GM21737 (cell line): ENCODE data around the gene MAP3K5.
"Not testable (repeated sequence)": the region's sequence is repeated elsewhere in the genome, so short reads cannot be mapped to it uniquely, and the experiment has no call there.

Experiments
- ATAC-seq: cut with Tn5 transposase; IDR thresholded peaks from one replicate; pipeline ENCODE4 v1.9.1; 2021; ENCODE audit warnings: mild to moderate bottlenecking, moderate library complexity; ENCODE audit not compliant: unreplicated experiment

Gene MAP3K5

DNA sequence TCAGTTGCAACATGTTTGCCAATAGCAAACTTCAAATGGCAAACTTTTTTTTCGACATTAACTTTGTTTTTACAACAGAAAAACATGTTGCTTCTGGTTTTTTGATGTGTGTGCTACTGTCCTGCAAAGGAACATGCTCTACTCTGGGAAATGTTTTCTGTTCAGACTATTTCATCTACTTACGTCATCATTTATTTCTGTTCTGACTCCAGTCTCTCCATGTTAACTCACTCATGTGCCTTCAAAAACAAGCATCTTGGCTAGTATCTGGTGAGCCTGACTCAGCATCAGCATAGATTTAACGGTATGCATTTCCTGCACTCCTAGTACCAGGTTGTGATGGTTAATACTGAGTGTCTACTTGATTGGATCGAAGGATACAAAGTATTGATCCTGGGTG lies 206.0 kb downstream of the MAP3K5 start:
- no peak for ATAC-seq

DNA sequence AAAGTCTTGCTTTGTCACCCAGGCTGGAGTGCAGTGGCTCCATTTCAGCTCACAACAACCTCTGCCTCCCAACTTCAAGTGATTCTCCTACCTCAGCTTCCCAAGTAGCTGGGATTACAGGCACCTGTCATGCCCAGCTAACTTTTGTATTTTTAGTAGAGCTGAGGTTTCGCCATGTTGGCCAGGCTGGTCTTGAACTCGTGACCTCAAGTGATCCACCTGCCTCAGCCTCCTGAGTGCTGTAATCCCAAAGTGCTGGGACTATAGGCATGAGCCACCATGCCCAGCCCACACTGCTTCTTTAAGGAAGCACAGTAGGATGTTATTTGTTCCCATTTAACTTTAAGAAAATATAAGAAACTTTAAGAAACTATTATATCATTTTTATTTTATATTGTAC lies 206.8 kb downstream of the MAP3K5 start:
- ATAC-seq = not testable (repeated sequence)

DNA sequence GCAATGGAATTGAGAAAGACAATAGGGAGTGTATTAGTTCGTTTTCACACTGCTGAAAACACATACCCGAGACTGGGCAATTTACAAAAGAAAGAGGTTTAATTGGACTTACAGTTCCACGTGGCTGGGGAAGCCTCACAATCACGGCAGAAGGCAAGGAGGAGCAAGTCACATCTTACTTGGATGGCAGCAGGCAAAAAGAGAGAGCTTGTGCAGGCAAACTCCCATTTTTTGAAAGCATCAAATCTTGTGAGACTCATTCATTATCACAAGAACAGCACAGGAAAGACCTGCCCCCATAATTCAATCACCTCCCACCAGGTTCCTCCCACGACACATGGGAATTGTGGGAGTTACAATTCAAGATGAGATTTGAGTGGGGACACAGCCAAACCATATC lies 208.0 kb downstream of the MAP3K5 start:
- not testable (repeated sequence) for ATAC-seq

DNA sequence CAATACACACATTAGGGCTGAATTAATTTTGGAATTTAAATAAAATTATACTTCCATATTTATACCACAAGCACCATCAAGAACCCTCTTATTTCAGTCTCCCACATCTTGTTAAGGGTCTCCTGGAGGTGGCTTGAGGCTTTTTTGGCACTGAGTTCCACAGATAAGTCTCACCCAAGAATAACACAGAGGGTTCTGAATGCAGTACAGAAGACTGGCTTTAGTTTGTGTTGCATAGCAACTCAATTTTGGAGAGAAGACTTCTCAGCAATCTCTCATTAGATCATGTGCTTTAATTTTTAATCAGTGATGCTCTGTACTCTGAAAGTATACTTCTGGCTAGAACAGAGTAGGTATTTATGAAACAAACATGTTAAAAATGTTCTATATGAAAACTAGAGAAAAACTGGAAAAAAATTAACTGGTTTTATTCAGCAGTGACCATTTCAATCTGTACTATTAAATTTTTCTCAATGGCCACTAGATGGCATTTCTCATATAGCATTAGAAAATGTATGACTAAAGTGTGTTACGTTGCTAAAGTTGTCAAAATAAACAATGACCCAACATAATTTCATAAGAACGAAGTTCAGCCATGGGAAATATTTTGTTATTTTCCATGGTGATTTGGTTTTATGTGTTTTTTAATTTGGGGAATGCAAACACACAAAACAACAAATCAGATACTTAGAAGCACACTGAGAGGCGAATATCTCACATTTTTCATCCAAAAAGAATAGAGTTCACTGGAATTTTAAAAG lies 209.4 kb downstream of the MAP3K5 start:
- ATAC-seq = no peak

DNA sequence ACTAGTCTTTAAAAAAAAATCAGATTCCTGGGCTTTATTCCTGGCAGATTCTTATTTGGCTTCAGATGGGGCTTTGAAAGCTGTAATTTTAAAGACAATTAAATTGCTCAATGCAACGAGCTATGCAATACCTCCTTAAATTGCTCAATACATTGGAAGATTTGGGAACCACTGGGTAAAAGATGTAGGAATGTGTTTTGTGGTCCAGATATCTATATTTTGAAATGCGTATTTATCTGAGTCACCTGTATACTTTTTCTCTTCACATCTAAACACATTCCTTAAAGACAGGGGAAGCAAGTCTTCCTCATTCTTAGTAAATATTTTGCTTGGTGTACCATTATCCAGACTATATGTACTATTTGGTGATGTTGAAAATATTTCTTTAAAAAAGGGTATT lies 212.5 kb downstream of the MAP3K5 start:
- no peak for ATAC-seq

DNA sequence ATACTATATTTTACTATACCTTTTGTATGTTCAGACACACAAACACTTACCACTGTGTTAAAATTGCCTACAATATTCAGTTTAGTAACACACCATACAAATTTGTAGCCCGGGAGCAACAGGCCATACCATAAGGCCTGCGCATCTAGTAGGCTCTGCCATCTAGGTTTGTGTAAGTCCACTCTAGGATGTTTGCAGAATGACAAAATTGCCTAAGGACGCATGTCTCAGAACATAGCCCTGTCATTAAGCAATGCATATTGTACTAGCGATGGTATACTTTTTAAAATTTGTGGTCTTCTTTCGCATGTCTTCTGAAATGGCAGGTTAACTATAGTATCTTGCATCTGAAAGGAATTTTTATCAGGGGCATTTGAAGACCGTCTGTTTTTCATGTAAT lies 215.5 kb downstream of the MAP3K5 start:
- ATAC-seq = no peak

DNA sequence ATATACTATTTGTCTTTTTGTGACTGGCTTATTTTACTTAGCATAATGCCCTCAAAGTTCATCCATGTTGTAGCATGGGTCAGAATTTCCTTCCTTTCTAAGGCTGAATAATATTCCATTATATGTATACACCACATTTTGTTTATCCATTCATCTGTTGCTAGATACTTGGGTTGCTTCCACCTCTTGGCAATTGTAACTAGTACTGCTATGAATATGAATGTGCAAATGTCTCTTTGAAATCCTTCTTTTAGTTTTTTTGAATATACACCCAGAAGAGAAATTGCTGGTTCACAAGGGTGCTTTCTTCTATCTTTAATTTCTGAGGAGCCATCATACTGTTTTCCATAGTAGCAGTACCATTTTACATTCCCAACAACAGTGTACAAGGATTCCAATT lies 220.8 kb downstream of the MAP3K5 start:
- ATAC-seq = no peak

DNA sequence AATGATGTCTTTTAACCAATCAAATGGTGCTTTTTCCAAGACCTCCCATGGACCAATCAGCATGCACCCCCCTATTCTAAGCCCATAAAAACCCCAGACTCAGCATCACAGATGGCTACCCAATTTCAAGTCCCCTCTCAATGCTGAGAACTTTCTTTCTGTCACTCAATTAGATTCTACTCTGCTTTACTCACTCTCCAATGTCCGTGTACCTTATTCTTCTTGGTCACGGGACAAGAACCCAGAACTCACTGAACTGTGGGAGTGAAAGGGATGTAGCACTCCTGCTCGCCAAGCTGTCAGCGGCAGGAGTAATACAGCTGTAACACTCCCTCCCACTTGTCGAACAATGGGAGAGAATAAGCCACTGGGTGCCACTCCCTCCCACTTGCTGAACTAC lies 221.2 kb downstream of the MAP3K5 start:
- ATAC-seq = no peak

DNA sequence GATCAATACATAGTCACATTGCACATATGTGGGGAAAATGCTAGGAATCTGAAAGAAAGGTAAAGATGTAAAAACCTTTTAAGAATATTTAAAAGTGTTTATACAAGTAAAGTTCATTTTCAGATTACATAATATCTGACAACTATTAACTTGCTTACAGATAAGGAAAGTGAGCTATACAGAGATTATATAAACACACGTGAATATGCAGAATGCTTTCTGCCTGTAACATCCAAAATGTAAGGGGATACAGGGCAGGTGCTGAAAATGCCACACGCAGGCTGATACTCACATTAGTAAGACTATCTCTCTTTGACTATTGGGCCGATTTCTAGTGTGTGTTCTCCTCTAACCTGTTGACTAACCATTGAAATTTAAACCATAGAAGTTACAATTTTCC lies 224.1 kb downstream of the MAP3K5 start:
- ATAC-seq = no peak

DNA sequence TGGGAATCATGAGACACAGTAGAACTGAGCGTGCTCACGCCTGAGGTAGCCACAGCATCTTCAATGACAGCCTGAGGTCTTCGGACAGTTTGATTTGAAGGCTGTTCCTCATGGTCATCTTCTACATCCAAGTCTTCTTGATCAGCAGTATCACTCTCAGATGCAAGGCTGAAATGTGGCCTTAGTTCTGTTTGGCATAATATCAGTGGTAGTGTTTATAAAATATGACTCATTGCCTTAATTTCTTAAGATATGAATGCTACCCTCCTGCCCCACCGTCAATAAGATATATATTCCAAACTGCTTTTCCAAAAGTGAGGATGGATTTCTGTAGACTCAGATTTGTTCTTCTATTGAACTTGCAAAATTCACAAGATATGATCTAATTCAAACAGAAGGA lies 224.6 kb downstream of the MAP3K5 start:
- no peak for ATAC-seq

DNA sequence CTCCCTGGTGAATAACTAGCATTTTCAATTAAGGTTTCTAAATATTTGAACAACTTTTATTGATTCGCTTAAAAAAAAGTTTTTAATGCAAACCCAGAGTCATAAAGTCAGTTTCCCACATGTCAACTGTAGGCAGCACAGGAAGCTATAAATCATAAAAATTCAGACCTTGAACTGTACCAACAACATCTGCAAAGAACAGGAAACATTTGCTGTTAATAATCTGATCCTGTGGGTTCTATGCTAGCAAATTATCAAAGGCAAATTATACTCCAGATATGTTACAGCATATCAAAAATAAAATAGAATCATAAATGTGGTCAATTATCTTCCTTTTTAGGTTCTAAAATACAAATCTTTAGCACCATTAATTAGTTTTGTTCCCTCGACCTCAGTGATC lies 225.4 kb downstream of the MAP3K5 start:
- no peak for ATAC-seq

DNA sequence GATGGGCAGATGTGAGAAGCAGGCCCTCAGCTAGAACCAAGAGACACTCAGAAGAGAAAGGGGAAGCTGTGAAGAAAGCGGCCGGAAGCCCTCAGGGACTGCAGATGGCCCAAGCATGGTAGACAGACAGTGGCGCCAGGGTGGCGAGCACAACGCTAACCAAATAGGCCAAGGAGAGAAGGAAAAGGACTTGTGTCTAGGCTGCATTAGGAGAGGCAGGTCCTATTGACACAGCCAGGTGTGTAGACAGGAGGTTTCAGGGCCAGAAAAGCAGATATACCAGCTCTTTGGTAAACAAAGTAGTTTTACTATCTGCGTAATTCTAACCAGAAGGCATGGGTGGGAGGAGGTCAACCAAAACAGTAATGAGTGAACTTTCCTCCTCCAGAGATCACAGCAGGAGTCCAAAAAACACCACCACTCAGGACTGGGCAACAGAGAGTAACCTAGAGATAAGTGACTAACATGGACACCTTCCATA lies 226.2 kb downstream of the MAP3K5 start:
- no peak for ATAC-seq

DNA sequence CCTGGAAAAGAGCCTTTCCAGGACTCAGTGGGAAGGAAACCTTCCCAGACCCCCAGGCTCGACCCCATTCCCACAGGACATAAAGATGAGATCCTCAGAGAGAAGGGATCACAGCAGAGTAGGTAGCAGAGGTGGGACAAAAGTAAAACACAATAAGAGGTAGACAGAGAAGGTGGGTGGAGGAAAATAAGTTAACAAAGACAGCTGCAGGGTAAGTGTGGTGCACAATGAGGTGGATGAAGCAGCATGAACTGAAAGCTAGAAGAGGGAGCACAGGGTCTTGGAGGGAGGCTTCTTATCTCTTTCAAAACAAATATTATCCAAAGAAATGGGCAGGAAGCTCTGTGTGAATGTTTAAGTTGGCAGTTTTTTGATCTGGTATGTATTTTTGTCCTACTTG lies 228.1 kb downstream of the MAP3K5 start:
- no peak for ATAC-seq

DNA sequence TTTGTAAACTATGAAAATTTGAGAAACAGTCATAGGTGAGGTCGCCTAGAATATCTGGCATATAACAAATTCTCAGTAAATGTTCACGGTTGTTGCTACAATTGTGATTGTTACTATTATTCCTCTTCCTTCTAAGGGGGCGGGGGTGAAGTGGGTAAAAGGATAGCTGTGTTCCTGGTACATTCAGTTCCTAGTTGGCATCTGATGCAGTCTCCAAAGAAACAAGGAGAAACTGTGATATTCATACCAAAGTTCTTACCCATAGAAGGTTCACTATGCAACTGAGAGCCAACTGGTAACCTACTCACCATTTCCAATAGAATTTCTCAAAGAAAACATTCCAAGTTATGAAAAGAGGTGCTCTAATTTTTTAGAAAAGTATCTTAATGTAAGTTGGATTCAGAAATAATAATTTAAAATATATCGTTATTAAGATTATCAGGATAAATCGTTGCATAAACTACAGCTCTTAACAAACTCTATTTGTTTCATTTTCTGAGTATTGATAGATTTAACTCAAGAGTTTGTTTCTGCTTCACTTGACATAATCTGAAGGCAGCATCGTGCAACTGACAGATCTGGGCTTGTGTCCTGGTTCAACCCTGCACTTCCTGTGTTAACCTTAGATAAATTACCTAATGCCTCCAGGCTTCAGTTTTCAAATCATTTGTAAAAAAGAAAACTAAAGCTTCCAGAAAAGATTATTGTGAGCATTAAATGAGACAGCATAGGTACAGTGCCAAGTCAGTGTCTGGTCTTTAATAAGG lies 228.7 kb downstream of the MAP3K5 start:
- no peak for ATAC-seq

DNA sequence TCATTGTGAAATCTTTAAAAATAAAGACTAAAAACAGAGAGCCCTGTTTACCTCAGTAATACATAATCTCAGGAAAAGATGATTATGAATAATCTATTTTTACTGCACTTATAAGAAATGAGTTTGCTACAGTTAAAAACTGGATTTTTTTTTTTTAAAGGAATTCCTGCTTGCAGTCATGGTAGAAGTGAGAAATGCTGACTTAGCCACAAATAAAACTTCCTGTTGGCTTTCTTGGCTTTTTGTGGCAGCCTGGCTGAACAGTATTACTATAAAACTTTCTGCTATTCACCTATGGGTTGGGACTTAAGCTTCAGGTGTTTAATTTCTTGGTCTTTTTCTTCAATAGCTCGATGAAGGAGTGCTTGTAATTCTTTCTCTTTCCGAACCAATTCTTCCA lies 230.1 kb downstream of the MAP3K5 start:
- ATAC-seq = no peak

DNA sequence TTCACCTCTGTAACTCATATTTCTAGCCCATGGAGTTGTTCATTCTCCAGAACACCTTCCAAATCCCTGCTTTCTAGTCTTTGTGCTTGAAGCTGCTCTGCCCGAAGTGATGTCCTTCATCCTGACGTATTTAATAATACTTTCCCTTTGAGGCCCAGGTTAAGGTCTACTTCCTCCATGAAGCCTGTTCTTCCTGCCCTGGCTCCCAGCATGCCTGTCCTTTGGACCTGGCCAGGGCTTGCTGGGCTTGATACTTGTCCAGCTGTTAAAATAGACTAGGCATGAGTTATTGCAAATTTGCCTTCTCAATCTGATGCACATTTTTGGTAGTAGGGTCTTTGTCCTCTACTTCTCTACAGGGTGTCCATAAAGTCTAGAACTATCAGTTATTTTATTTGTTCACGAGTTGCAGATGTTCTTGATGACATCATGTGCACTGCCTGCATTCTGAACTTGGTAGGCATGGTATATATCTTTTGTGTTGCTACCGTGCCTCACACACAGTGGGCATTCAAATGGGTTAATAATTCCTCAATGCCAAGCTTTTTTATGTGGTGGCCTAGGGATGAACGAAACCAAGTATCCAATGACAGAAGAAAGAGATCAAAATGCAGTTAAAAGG lies 239.0 kb downstream of the MAP3K5 start:
- ATAC-seq = no peak

DNA sequence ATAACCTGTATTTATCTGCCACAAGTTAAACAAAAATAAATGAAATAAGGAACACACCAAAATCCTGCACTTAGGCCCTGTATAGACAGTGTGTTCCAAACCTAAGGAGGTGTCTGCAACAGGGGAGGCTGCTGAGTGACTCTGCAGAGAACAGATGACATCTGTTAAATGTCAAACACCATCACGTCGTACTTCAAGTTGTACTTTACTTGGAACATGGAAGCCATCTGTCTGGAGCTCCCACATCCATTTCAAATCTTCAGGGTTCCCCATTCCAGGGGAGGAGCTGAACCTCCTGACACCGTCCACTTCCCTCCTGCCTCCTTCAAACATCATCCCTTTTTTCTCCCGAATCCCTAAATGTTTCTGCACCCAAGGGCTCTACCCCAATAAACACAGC lies 240.2 kb downstream of the MAP3K5 start:
- no peak for ATAC-seq

DNA sequence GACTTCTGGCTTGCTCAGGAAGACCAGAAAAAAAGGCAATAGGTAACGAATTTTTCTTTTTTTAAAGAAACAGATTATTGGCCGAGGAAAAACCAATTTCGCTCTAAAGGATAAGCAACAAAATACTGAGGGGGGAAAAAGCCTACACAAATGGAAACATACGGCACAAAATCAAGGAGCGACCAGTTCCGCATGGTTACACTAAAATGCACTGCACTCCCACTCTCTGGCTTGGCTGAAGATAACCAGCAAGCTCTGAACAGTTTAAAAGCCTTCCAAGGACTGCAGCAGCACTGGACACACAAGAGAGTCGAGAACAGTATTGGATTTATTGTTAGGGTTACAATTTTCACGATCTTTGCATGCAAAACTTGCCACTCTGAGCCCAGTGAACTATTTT lies 241.2 kb downstream of the MAP3K5 start:
- ATAC-seq = no peak

DNA sequence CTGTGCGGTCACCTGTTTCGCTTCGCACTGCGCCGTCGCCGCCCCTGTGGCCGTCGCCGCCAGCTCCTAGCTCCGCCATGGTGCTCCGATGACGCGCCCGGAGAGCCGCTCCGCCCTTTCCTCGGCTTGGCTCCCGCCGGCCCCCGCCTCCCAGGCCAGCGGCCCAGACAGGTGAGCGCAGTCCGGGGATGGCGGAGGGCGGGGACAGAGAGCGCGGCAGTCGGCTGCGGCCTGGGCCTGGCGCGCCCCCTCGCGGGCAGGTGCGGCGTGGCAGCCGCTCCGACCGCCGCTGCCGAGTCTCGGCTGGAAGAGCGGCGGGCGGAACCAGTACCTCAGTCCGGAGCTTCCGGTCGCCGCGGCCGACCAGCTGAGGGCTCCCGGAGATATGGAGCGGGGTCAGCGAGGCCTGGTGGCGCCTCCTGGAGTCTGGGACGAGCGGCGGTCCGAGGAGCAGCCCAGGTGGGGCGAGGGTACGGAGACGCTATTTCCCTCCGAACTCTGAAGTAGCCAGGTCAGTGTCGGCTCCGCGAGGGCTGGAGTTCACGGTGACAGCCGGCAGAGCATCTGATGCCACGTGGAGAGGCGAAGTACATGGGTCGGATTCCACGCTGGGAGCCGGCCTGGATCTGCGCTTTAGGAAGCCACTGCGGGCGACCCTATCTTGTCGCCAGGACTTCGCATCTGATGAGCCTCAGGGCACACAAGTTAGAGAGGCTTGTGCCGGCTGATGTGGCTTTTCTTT lies 241.8 kb downstream of the MAP3K5 start, which contains the start of gene MAP7:
MAP7 (minus strand) TSS at position 93 of the 742 bp plus-strand sequence; CDS start at position 79, 14 bp downstream.
- ATAC-seq = peak; percentile 69

DNA sequence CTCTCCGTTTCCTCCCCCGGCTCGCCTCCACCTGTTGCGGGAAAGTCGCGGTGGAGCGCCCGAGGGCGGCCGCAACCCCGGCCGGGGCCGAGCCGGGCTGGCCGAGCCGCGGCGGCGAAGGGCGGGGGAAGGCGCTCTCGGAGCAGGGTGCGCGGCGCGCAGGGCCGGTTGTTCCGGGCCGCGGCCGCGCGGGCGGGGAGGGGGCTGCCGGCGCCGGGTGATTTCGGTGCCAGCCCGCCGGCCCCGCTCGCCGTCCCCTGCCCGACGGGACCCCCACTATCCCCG lies 242.3 kb downstream of the MAP3K5 start:
- peak; percentile 59 for ATAC-seq

DNA sequence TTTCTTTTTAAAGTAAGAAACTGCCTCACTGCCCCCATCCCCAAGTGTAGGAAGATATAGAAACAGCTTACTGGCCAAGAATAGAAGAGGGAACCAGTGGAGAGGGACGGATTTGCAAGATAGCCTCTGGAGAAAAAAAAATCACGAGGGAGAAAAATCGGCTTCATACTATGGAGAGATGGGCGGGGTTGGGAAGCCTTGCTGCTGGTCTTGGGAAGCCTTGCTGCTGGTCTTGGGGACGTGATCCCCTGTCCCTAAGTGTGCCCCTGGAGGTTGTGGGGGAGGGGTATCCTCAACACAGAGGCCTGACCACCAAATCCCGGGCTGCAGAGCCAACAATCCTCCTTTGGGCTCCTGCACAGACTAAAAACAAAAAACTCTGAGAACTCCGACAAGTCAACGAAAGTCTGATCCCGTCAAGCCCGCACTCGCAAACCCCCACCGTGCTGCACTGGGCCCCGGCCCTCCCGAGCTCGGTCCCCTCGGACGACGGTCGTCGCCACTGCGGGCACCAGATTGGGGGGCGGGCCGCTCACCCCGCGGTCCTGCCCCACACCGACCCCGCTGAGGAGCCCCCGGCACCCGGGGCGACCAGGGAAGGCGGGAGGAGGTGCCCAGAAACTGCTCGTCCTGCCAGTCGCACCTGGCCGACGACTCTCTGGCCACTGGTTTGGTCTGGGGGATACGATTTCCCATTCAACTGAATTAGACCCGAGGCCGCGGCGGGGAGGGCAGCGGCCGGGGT lies 242.8 kb downstream of the MAP3K5 start:
- ATAC-seq = no peak
